Right lobe of liver (tissue), 6 donors: ENCODE results near the gene ATP5F1D. TPM values are rescaled to one million over a fixed set of nuclear protein-coding genes. Genes with fewer than 3 reads are reported as not detected.

Experiments used
- ATAC-seq, 4 donors: fragments of 200-7000 bp; cut with Tn5 transposase; one replicate each; pipeline ENCODE4 v1.9.1; 2020; ENCODE audit warnings: mild to moderate bottlenecking in 4 of 4, moderate library complexity in 4 of 4
- DNase-seq, 3 donors: peaks; one replicate each; pipeline ENCODE4 v3.0.0-alpha.2; 2020
- H3K27ac ChIP-seq, 3 donors: fragments of 200-600 bp; one replicate each; pipeline ENCODE4 v1.8.0; 2022
- H3K27me3 ChIP-seq, 2 donors: fragments of 200-600 bp; one replicate each; pipeline ENCODE4 v1.8.0; 2022
- H3K36me3 ChIP-seq, 4 donors: fragments of 200-600 bp; sonication (generic) in 1 of 4; one replicate each; pipeline versions ENCODE4 v1.5.1 to v1.8.0; 2017 to 2022; ENCODE audit warnings: control low read depth in 1 of 4
- H3K4me1 ChIP-seq, 4 donors: fragments of 200-600 bp; sonication (generic) in 1 of 4; one replicate each; pipeline versions ENCODE4 v1.5.1 to v1.8.0; 2017 to 2022; ENCODE audit warnings: control low read depth in 1 of 4
- H3K4me3 ChIP-seq, 3 donors: fragments of 200-600 bp; one replicate each; pipeline ENCODE4 v1.8.0; 2022
- H3K9me3 ChIP-seq, 4 donors: fragments of 200-600 bp; sonication (generic) in 1 of 4; one replicate each; pipeline versions ENCODE4 v1.5.1 to v1.8.0; 2017 to 2022; ENCODE audit warnings: control low read depth in 1 of 4
- POLR2A ChIP-seq: fragments of 450-650 bp; IDR thresholded peaks from one replicate; pipeline ENCODE4 v1.6.1; 2017; ENCODE audit warnings: antibody characterized with exemption, mild to moderate bottlenecking
- WGBS: methylation state at CpG from one replicate; pipeline ENCODE4 v1.1.6; 2018; ENCODE audit warnings: low coverage, low lambda C conversion rate; ENCODE audit not compliant: insufficient coverage; ENCODE audit errors: missing lambda C conversion rate; 5-methylcytosine and 5-hydroxymethylcytosine counted together
- intact Hi-C, 2 donors: fragments of 100-400 bp; cut with DNase I; formaldehyde crosslinking; loops; one replicate each; pipeline versions ENCODE4 v1.11.2 to v1.14.1; 2022
- total RNA-seq, 6 experiments: library from RNA; depleted of rRNA in 2 of 6; stranded (reverse); fragments of >200 nt in 2 of 6; fragmentation: NEBNext Ultra II Directional in 3 of 6; extraction: Animal tissue kit (Norgen Biotek cat#: 25700) in 3 of 6; gene quantifications; one replicate each; pipeline versions ENCODE4 v1.1.0 to v1.2.4, GENCODE V29; 2016 to 2023
- TF ChIP-seq, protein P1 (sequence below), 4 donors: fragments of 200-600 bp in 3 of 4; fragments of 450-650 bp in 1 of 4; IDR thresholded peaks; one replicate each; pipeline versions ENCODE4 v1.5.1 to v1.8.0; 2016 to 2022; ENCODE audit warnings: antibody characterized with exemption in 4 of 4, mild to moderate bottlenecking in 2 of 4
- donor health status: DM: no; HTN: yes; CAD: no.
- donor health status: DM: no; HTN: no; CAD: no.
- donor health status: DM: no; HTN: no; CAD: no.
- donor health status: DM: no; HTN: yes; CAD: no.
- donor health status: DM: no; HTN: yes; CAD: no.

ATP5F1D gene
- total RNA-seq, 6 experiments from 2014 or later: 98.1 to 240 (median 137) TPM

DNA sequence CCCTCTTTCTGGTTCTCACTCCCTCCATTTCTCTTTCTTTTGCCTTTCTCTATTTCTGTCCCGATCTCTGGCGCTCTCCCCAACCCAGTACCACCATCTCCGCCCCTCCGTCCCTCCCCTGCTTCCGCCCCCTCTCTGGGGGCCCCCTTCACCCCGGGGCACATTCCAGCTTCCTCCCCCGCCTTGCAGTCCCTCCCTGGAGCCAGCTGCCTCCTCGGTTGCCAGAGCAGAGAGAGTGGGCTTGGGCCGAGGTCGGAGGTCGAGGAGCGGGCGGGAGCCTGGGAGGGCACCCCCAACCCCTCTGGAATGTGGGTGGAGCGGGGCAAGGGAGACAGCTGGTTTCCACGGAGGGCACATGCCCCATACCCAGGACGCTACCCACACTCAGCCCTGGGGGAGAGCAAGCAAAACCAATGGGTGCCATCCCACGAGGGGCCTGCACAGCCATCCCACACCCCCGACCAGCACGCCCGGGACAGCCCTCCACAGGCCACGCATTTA is 21.1 kb downstream of the ATP5F1D start:
- DNase-seq: no peak
- Histone ChIP-seq H3K27ac (peak overlapping the region; percentile 71 to 92 (median 90)), H3K4me3 (peak overlapping the region in 2 of 3 donors; percentile 14 to 18), H3K4me1 (peaks cover 5 to 67% (median 28%) of the 10 kb centered on the region in 4 donors), H3K36me3 (peaks cover 0 to 5% (median 0%) of the 10 kb centered on the region in 4 donors), H3K9me3 (no peaks in the 10 kb centered on the region), H3K27me3 (no peaks in the 10 kb centered on the region)
- intact Hi-C loops: no loop called here
- no peak for ATAC-seq
- TF ChIP-seq, protein P1, sequence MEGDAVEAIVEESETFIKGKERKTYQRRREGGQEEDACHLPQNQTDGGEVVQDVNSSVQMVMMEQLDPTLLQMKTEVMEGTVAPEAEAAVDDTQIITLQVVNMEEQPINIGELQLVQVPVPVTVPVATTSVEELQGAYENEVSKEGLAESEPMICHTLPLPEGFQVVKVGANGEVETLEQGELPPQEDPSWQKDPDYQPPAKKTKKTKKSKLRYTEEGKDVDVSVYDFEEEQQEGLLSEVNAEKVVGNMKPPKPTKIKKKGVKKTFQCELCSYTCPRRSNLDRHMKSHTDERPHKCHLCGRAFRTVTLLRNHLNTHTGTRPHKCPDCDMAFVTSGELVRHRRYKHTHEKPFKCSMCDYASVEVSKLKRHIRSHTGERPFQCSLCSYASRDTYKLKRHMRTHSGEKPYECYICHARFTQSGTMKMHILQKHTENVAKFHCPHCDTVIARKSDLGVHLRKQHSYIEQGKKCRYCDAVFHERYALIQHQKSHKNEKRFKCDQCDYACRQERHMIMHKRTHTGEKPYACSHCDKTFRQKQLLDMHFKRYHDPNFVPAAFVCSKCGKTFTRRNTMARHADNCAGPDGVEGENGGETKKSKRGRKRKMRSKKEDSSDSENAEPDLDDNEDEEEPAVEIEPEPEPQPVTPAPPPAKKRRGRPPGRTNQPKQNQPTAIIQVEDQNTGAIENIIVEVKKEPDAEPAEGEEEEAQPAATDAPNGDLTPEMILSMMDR (IDR thresholded peaks at IDR 0.05): no peak
- TF ChIP-seq POLR2A: no peak
- WGBS: 57% methylated on average over 13 of the region's 21 CpGs

DNA sequence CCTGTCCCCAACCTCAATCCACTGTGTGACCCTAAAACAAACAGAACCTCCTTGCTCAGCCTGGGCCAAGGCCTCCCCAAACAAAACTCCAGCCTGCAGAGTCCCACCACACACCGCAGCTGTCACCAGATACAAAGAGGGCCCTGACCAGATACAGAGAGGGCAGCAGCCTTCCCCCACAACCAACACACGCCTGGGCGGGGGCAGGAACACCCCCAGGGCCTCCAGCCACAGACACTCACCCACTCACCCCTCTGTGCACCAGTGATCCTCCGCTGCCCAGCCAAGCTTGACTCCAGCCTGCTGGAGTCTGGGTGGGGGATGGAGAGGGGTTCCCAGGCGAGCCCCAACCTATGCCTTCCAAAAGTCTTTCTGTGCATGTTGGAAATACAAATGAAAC is 21.6 kb downstream of the ATP5F1D start:
- Histone ChIP-seq H3K27ac (no peak overlapping the region), H3K9me3 (no peaks in the 10 kb centered on the region), H3K4me1 (peaks cover 5 to 62% (median 29%) of the 10 kb centered on the region in 4 donors), H3K36me3 (no peaks in the 10 kb centered on the region), H3K4me3 (no peak overlapping the region), H3K27me3 (no peaks in the 10 kb centered on the region)
- no peak for TF ChIP-seq POLR2A
- TF ChIP-seq, protein P1 (IDR thresholded peaks at IDR 0.05): no peak
- 100% methylated on average over 1 of the region's 5 CpGs for WGBS
- ATAC-seq: no peak
- intact Hi-C loops: no loop called here
- DNase-seq: no peak

DNA sequence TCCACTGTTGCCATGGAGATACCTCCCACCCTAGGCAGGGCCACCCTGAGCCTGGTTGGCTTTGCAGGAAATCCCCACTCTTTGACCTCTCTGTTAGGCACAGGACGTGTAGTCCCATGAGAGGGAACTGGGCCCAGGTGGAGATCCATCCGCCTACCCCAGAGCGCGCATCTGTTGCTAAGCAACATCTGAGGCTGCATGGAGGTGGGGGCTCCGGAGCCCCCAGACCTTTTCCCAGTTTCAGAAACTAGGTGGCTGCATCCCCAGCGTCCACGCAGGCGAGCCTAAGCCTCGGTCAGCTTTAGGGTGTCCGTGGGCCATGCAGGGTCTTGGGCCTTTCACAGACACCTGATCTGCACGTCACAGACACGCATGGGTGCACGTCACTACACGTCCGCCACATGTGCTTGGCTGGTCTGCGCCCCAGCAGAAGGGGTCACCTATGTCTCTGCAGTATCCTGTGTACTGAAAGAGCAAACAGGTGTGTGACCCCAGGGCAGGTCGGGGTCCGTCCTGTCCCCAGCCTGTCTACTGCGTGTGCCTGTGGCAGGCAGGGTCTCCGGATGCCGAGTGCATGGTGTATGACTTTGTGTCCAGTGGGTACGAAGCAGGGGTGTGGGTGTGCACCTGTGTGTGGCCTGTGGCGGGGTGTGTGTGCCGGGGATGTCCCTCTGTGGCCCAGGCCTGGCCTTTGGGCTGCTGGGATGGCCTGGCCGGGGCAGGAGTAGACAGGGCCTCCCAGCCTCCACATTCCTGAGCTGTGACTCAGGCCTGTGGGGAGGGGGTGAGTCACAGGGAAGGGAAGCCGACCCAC is 23.5 kb downstream of the ATP5F1D start:
- TF ChIP-seq, protein P1 (IDR thresholded peaks at IDR 0.05): no peak
- TF ChIP-seq POLR2A: no peak
- H3K36me3 ChIP-seq: no peaks in the 10 kb centered on the region
- H3K4me1 ChIP-seq: peaks cover 0 to 50% (median 23%) of the 10 kb centered on the region in 4 donors
- peak overlapping the region in 1 of 3 donors; percentile 11 for H3K27ac ChIP-seq
- H3K4me3 ChIP-seq: no peak overlapping the region
- WGBS: 79% methylated on average over 12 of the region's 26 CpGs
- no peaks in the 10 kb centered on the region for H3K27me3 ChIP-seq
- intact Hi-C loops: no loop called here
- DNase-seq: peak in 2 of 3 donors; percentile 59 to 82
- peak in 1 of 4 donors; percentile 10 for ATAC-seq
- H3K9me3 ChIP-seq: no peaks in the 10 kb centered on the region

DNA sequence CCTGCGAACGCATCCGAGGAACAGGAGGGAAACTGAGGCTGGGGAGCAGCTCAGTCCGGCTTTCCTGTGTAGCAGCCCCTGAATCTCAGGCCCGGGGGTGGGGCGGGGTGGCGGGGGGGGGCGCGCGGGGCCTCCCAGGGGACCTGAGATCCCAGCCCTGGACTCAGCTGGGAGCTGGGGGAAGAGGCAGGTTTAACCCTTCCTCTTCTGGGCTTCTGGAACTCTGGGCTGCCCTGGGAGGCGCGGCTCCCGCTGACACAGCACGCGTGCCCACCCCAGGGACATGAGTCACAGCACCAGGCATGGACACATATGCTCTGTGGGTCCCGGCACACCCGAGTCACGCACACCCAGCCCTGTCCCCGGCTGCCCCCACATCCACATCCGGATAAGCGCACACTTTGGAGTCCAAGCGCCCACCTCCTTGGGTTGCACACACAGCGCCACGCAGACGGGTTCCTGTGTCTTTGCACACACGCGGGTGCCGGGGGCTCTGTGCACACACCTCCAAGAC is 24.1 kb downstream of the ATP5F1D start:
- Histone ChIP-seq H3K36me3 (peaks cover 0 to under 1% (median under 1%) of the 10 kb centered on the region in 4 donors), H3K27ac (peak overlapping the region in 2 of 3 donors; percentile 11 to 42), H3K4me1 (peaks cover 0 to 50% (median 21%) of the 10 kb centered on the region in 4 donors), H3K27me3 (no peaks in the 10 kb centered on the region), H3K9me3 (no peaks in the 10 kb centered on the region), H3K4me3 (peak overlapping the region in 1 of 3 donors; percentile 61)
- ATAC-seq (no peak), DNase-seq (peak in 1 of 3 donors; percentile 60)
- no peak for TF ChIP-seq POLR2A
- TF ChIP-seq, protein P1 (IDR thresholded peaks at IDR 0.05): no peak
- intact Hi-C loops: no loop called here
- 8% methylated on average over 5 of the region's 28 CpGs for WGBS
